GM12878 (cell line): ENCODE data around the gene SEC16B. TPM values are rescaled to one million over a fixed set of nuclear protein-coding genes. Genes with fewer than 3 reads are reported as not detected.

Source experiments
- EGR1 ChIP-seq, 2 experiments: IDR thresholded peaks; 1 replicate in 1 of 2; 2 replicates in 1 of 2; pipeline ENCODE4 v1.6.1; 2011 to 2012; ENCODE audit warnings: low read depth in 2 of 2, low read length in 2 of 2, borderline replicate concordance in 1 of 2, mild to moderate bottlenecking in 1 of 2, moderate library complexity in 1 of 2
- ELK1 ChIP-seq: IDR thresholded peaks from 2 replicates; pipeline ENCODE4 v1.6.1; 2012; ENCODE audit warnings: low read depth, low read length, improper control_type of control experiment
- JUNB ChIP-seq: IDR thresholded peaks from 2 replicates; pipeline ENCODE4 v1.6.1; 2016; ENCODE audit warnings: antibody characterized with exemption, mild to moderate bottlenecking
- MTA2 ChIP-seq: fragments of 450-650 bp; IDR thresholded peaks from 2 replicates; pipeline ENCODE4 v1.6.1; 2016; ENCODE audit warnings: low read depth, mild to moderate bottlenecking, moderate library complexity
- REST ChIP-seq: IDR thresholded peaks from 2 replicates; pipeline ENCODE4 v1.6.1; 2012; ENCODE audit warnings: mild to moderate bottlenecking, low read depth, low read length
- SMC3 ChIP-seq: IDR thresholded peaks from 2 replicates; pipeline ENCODE4 v1.6.1; 2011; ENCODE audit warnings: low read length, improper control_type of control experiment, borderline replicate concordance
- TCF7 ChIP-seq: IDR thresholded peaks from 2 replicates; pipeline ENCODE4 v1.6.1; 2014; ENCODE audit warnings: antibody characterized with exemption, borderline replicate concordance
- polyA plus RNA-seq, 11 experiments: library from polyadenylated mRNA; depleted of rRNA in 4 of 11; unstranded in 6 of 11; stranded (reverse) in 5 of 11; fragments of >200 nt; fragmentation: Nextera tagmentation in 4 of 11; fragmentation: Illumina TruSeq in 1 of 11; extraction: Ambion mirVana in 4 of 11; extraction: Trizol in 1 of 11; gene quantifications; 1 replicate in 1 of 11; 2 replicates in 10 of 11; pipeline versions ENCODE4 v1.2.1 to v1.2.3, GENCODE V29; 2011 to 2016; ENCODE audit warnings: inconsistent platforms in 2 of 11, missing spikeins in 2 of 11, low read depth in 1 of 11
- total RNA-seq, 4 experiments: library from RNA; depleted of rRNA in 3 of 4; stranded (reverse); fragments of >200 nt in 3 of 4; fragmentation: Illumina TruSeq in 1 of 4; extraction: Trizol in 1 of 4; gene quantifications; 2 replicates each; pipeline versions ENCODE4 v1.2.1 to v1.2.3, GENCODE V29; 2013 to 2021

The SEC16B gene
- total and polyA plus RNA-seq, 10 of the 15 experiments (the other 5 are each of a cell fraction or from before 2014, with no cell fraction given): 0.10 to 0.94 (median 0.17) TPM; not detected in 2

GRCh38 chr1:177897998-177898654 lies 71.7 kb downstream of the SEC16B start (continued):
- TF ChIP-seq ELK1: no peak
- no peak for TF ChIP-seq SMC3
- no peak for TF ChIP-seq JUNB
- TF ChIP-seq EGR1 (IDR thresholded peaks at IDR 0.05; ENCODE audit: borderline replicate concordance in 1 of 2, low read depth in 2 of 2, low read length in 2 of 2): no peak
- no peak for TF ChIP-seq REST
- no peak for TF ChIP-seq MTA2
- no peak for TF ChIP-seq TCF7
